Measurements from ENCODE around the gene IDH3G. TPM values are rescaled to one million over a fixed set of nuclear protein-coding genes. Genes with fewer than 3 reads are reported as not detected.

Gene IDH3G
- total and polyA plus RNA-seq, 4 donors, result 23.3 to 40.9 (median 31.1) TPM

DNA sequence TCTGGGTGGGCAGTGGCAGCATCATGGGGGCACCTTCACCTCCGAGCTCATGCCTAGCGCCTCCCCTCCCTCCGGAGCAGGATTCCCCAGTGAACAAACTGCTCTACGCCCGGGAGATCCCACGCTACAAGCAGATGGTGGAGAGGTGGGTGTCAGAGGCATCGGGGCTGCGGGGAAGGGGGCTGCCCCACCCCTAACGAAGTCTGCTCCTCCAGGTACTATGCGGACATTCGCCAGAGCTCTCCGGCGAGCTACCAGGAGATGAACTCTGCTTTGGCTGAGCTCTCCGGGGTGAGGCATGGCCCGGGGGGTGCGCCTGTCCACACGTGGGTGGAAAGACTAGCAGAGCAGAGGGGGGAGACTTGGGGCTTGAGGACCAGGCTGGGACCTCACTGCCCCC lies 16.0 kb downstream of the IDH3G start:
- WGBS, result 69% methylated on average over 17 of the region's 17 CpGs
- no peaks in the 10 kb centered on the region for H3K27me3 ChIP-seq (ENCODE audit: control insufficient read depth in 4 of 4, insufficient read depth in 4 of 4, low read length in 3 of 4)
- no peak overlapping the region for H3K27ac ChIP-seq (ENCODE audit: low read depth in 1 of 2, low read length in 2 of 2)
- no peak overlapping the region for H3K4me3 ChIP-seq (ENCODE audit: low read depth in 1 of 3, low read length in 3 of 3)
- H3K9me3 ChIP-seq (ENCODE audit: control insufficient read depth in 4 of 4, low read length in 3 of 4), result no peaks in the 10 kb centered on the region
- DNase-seq (ENCODE audit: low spot score), result no peak
- TF ChIP-seq HNF4G (IDR thresholded peaks at IDR 0.05), result no peak
- no peak for TF ChIP-seq RAD21 (IDR thresholded peaks at IDR 0.05)
- no peak for TF ChIP-seq FOXA1 (IDR thresholded peaks at IDR 0.05)
- TF ChIP-seq JUND (IDR thresholded peaks at IDR 0.05), result no peak
- no peak for TF ChIP-seq EGR1 (IDR thresholded peaks at IDR 0.05; ENCODE audit: low read depth in 2 of 2)
- no peak for TF ChIP-seq RXRA (IDR thresholded peaks at IDR 0.05)
- TF ChIP-seq, protein P1, sequence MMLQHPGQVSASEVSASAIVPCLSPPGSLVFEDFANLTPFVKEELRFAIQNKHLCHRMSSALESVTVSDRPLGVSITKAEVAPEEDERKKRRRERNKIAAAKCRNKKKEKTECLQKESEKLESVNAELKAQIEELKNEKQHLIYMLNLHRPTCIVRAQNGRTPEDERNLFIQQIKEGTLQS (IDR thresholded peaks at IDR 0.05), result no peak
- TF ChIP-seq, protein P2, sequence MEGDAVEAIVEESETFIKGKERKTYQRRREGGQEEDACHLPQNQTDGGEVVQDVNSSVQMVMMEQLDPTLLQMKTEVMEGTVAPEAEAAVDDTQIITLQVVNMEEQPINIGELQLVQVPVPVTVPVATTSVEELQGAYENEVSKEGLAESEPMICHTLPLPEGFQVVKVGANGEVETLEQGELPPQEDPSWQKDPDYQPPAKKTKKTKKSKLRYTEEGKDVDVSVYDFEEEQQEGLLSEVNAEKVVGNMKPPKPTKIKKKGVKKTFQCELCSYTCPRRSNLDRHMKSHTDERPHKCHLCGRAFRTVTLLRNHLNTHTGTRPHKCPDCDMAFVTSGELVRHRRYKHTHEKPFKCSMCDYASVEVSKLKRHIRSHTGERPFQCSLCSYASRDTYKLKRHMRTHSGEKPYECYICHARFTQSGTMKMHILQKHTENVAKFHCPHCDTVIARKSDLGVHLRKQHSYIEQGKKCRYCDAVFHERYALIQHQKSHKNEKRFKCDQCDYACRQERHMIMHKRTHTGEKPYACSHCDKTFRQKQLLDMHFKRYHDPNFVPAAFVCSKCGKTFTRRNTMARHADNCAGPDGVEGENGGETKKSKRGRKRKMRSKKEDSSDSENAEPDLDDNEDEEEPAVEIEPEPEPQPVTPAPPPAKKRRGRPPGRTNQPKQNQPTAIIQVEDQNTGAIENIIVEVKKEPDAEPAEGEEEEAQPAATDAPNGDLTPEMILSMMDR (IDR thresholded peaks at IDR 0.05; ENCODE audit: low read depth, low read length, missing input control), result no peak
- TF ChIP-seq, protein P3, sequence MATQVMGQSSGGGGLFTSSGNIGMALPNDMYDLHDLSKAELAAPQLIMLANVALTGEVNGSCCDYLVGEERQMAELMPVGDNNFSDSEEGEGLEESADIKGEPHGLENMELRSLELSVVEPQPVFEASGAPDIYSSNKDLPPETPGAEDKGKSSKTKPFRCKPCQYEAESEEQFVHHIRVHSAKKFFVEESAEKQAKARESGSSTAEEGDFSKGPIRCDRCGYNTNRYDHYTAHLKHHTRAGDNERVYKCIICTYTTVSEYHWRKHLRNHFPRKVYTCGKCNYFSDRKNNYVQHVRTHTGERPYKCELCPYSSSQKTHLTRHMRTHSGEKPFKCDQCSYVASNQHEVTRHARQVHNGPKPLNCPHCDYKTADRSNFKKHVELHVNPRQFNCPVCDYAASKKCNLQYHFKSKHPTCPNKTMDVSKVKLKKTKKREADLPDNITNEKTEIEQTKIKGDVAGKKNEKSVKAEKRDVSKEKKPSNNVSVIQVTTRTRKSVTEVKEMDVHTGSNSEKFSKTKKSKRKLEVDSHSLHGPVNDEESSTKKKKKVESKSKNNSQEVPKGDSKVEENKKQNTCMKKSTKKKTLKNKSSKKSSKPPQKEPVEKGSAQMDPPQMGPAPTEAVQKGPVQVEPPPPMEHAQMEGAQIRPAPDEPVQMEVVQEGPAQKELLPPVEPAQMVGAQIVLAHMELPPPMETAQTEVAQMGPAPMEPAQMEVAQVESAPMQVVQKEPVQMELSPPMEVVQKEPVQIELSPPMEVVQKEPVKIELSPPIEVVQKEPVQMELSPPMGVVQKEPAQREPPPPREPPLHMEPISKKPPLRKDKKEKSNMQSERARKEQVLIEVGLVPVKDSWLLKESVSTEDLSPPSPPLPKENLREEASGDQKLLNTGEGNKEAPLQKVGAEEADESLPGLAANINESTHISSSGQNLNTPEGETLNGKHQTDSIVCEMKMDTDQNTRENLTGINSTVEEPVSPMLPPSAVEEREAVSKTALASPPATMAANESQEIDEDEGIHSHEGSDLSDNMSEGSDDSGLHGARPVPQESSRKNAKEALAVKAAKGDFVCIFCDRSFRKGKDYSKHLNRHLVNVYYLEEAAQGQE (IDR thresholded peaks at IDR 0.05), result no peak
- TF ChIP-seq YY1 (IDR thresholded peaks at IDR 0.05), result no peak
- no peak for TF ChIP-seq TAF1 (conservative IDR thresholded peaks at IDR 0.05)
- TF ChIP-seq FOXA2 (IDR thresholded peaks at IDR 0.05), result no peak
- no peak for TF ChIP-seq SP1 (IDR thresholded peaks at IDR 0.05)
- no peak for TF ChIP-seq NR2F2 (IDR thresholded peaks at IDR 0.05)
- TF ChIP-seq HNF4A (conservative IDR thresholded peaks at IDR 0.05), result no peak
- TF ChIP-seq, protein P4, sequence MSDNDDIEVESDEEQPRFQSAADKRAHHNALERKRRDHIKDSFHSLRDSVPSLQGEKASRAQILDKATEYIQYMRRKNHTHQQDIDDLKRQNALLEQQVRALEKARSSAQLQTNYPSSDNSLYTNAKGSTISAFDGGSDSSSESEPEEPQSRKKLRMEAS (IDR thresholded peaks at IDR 0.05), result no peak
- TF ChIP-seq GABPA (IDR thresholded peaks at IDR 0.05 in 1 of 2, conservative IDR thresholded peaks at IDR 0.05 in 1 of 2), result no peak
- TF ChIP-seq, protein P5, sequence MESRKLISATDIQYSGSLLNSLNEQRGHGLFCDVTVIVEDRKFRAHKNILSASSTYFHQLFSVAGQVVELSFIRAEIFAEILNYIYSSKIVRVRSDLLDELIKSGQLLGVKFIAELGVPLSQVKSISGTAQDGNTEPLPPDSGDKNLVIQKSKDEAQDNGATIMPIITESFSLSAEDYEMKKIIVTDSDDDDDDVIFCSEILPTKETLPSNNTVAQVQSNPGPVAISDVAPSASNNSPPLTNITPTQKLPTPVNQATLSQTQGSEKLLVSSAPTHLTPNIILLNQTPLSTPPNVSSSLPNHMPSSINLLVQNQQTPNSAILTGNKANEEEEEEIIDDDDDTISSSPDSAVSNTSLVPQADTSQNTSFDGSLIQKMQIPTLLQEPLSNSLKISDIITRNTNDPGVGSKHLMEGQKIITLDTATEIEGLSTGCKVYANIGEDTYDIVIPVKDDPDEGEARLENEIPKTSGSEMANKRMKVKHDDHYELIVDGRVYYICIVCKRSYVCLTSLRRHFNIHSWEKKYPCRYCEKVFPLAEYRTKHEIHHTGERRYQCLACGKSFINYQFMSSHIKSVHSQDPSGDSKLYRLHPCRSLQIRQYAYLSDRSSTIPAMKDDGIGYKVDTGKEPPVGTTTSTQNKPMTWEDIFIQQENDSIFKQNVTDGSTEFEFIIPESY (IDR thresholded peaks at IDR 0.05), result no peak
- no peaks in the 10 kb centered on the region for H3K4me1 ChIP-seq (ENCODE audit: control insufficient read depth in 4 of 4, insufficient read depth in 4 of 4, low read length in 3 of 4)
- H3K36me3 ChIP-seq (ENCODE audit: control insufficient read depth in 4 of 4, insufficient read depth in 3 of 4, low read depth in 1 of 4, low read length in 3 of 4), result no peaks in the 10 kb centered on the region
- no peak overlapping the region for H3K9ac ChIP-seq (ENCODE audit: low read depth in 1 of 2, low read length in 2 of 2)
